ENCODE measurements around the gene PMEPA1. TPM values are rescaled to one million over a fixed set of nuclear protein-coding genes. Genes with fewer than 3 reads are reported as not detected.

The PMEPA1 gene
- total RNA-seq, 1 donor from 2014 or later = 0.57 TPM

GRCh38 chr20:57747861-57748481 lies 38.2 kb upstream of the PMEPA1 start:
- no peak overlapping the region for H3K4me3 Mint-ChIP-seq
- intact Hi-C loops (cut with micrococcal nuclease) = loop anchor here (1.0 to 5.0 kb wide), 2 partner anchors 50 to 474 kb away; no protein-coding TSS in a partner anchor
- peaks cover 12% of the 10 kb centered on the region for H3K4me1 Mint-ChIP-seq (ENCODE audit: low read depth)
- peaks cover 21% of the 10 kb centered on the region for H3K27me3 Mint-ChIP-seq (ENCODE audit: insufficient read depth)
- H3K9me3 Mint-ChIP-seq = no peaks in the 10 kb centered on the region
- DNase-seq (ENCODE audit: low spot score) = no peak
- H3K36me3 Mint-ChIP-seq (ENCODE audit: low read depth) = no peaks in the 10 kb centered on the region
- H3K27ac Mint-ChIP-seq = no peak overlapping the region

- H3K4me1 Mint-ChIP-seq (ENCODE audit: low read depth) = peaks cover 12% of the 10 kb centered on the region
- no peak for DNase-seq (ENCODE audit: low spot score)
- H3K9me3 Mint-ChIP-seq = no peaks in the 10 kb centered on the region
Measured at GRCh38 chr20:57746832-57747404, 37.1 kb upstream of the PMEPA1 start.

GRCh38 chr20:57746201-57746600 lies 36.4 kb upstream of the PMEPA1 start:
- H3K36me3 Mint-ChIP-seq (ENCODE audit: low read depth) = no peaks in the 10 kb centered on the region
- H3K4me1 Mint-ChIP-seq (ENCODE audit: low read depth) = peaks cover 12% of the 10 kb centered on the region
- H3K9me3 Mint-ChIP-seq = no peaks in the 10 kb centered on the region
- intact Hi-C loops (cut with micrococcal nuclease) = loop anchor here (1.0 to 5.0 kb wide), 2 partner anchors 21 to 476 kb away; no protein-coding TSS in a partner anchor
- DNase-seq (ENCODE audit: low spot score) = no peak
- no peak overlapping the region for H3K27ac Mint-ChIP-seq
- peaks cover 24% of the 10 kb centered on the region for H3K27me3 Mint-ChIP-seq (ENCODE audit: insufficient read depth)
- no peak overlapping the region for H3K4me3 Mint-ChIP-seq

More at GRCh38 chr20:57746832-57747404, 37.1 kb upstream of the PMEPA1 start:
- peaks cover 24% of the 10 kb centered on the region for H3K27me3 Mint-ChIP-seq (ENCODE audit: insufficient read depth)
- intact Hi-C loops (cut with micrococcal nuclease) = loop anchor here (1.0 to 5.0 kb wide), 2 partner anchors 20 to 475 kb away; no protein-coding TSS in a partner anchor
- no peak overlapping the region for H3K4me3 Mint-ChIP-seq
- no peaks in the 10 kb centered on the region for H3K36me3 Mint-ChIP-seq (ENCODE audit: low read depth)
- no peak overlapping the region for H3K27ac Mint-ChIP-seq

GRCh38 chr20:57744206-57744605 lies 34.4 kb upstream of the PMEPA1 start:
- H3K4me3 Mint-ChIP-seq = no peak overlapping the region
- no peaks in the 10 kb centered on the region for H3K36me3 Mint-ChIP-seq (ENCODE audit: low read depth)
- H3K9me3 Mint-ChIP-seq = no peaks in the 10 kb centered on the region
- intact Hi-C loops (cut with micrococcal nuclease) = no loop called here
- peaks cover 11% of the 10 kb centered on the region for H3K4me1 Mint-ChIP-seq (ENCODE audit: low read depth)
- H3K27me3 Mint-ChIP-seq (ENCODE audit: insufficient read depth) = peaks cover 17% of the 10 kb centered on the region
- no peak for DNase-seq (ENCODE audit: low spot score)
- no peak overlapping the region for H3K27ac Mint-ChIP-seq

- Mint-ChIP-seq H3K9me3 (no peaks in the 10 kb centered on the region), H3K27ac (no peak overlapping the region), H3K36me3 (ENCODE audit: low read depth) (no peaks in the 10 kb centered on the region), H3K4me3 (no peak overlapping the region), H3K27me3 (ENCODE audit: insufficient read depth) (peaks cover 12% of the 10 kb centered on the region), H3K4me1 (ENCODE audit: low read depth) (peaks cover 4% of the 10 kb centered on the region)
- DNase-seq (ENCODE audit: low spot score) = no peak
- intact Hi-C loops (cut with micrococcal nuclease) = no loop called here
Measured at GRCh38 chr20:57743450-57744095, 33.8 kb upstream of the PMEPA1 start.

- H3K27ac Mint-ChIP-seq = no peak overlapping the region
Measured at GRCh38 chr20:57742507-57743181, 32.8 kb upstream of the PMEPA1 start.

GRCh38 chr20:57738484-57738883 lies 28.7 kb upstream of the PMEPA1 start:
- Mint-ChIP-seq H3K4me1 (ENCODE audit: low read depth) (no peaks in the 10 kb centered on the region), H3K9me3 (no peaks in the 10 kb centered on the region), H3K4me3 (no peak overlapping the region), H3K27ac (no peak overlapping the region), H3K36me3 (ENCODE audit: low read depth) (no peaks in the 10 kb centered on the region), H3K27me3 (ENCODE audit: insufficient read depth) (peaks cover 18% of the 10 kb centered on the region)
- intact Hi-C loops (cut with micrococcal nuclease) = no loop called here
- DNase-seq (ENCODE audit: low spot score) = no peak

More at GRCh38 chr20:57742507-57743181, 32.8 kb upstream of the PMEPA1 start:
- intact Hi-C loops (cut with micrococcal nuclease) = no loop called here
- Mint-ChIP-seq H3K4me1 (ENCODE audit: low read depth) (no peaks in the 10 kb centered on the region), H3K36me3 (ENCODE audit: low read depth) (no peaks in the 10 kb centered on the region), H3K9me3 (no peaks in the 10 kb centered on the region), H3K27me3 (ENCODE audit: insufficient read depth) (peaks cover 6% of the 10 kb centered on the region), H3K4me3 (no peak overlapping the region)
- DNase-seq (ENCODE audit: low spot score) = no peak

GRCh38 chr20:57738053-57738452 lies 28.2 kb upstream of the PMEPA1 start:
- Mint-ChIP-seq H3K4me3 (no peak overlapping the region), H3K27me3 (ENCODE audit: insufficient read depth) (peaks cover 21% of the 10 kb centered on the region), H3K27ac (no peak overlapping the region), H3K36me3 (ENCODE audit: low read depth) (no peaks in the 10 kb centered on the region), H3K9me3 (no peaks in the 10 kb centered on the region), H3K4me1 (ENCODE audit: low read depth) (no peaks in the 10 kb centered on the region)
- DNase-seq (ENCODE audit: low spot score) = no peak
- intact Hi-C loops (cut with micrococcal nuclease) = no loop called here

- Mint-ChIP-seq H3K27me3 (ENCODE audit: insufficient read depth) (peaks cover 20% of the 10 kb centered on the region), H3K36me3 (ENCODE audit: low read depth) (no peaks in the 10 kb centered on the region), H3K27ac (no peak overlapping the region), H3K9me3 (no peaks in the 10 kb centered on the region), H3K4me1 (ENCODE audit: low read depth) (no peaks in the 10 kb centered on the region), H3K4me3 (no peak overlapping the region)
- intact Hi-C loops (cut with micrococcal nuclease) = no loop called here
- DNase-seq (ENCODE audit: low spot score) = no peak
Measured at GRCh38 chr20:57737349-57737748, 27.5 kb upstream of the PMEPA1 start.

GRCh38 chr20:57736738-57737347 lies 27.0 kb upstream of the PMEPA1 start:
- no peaks in the 10 kb centered on the region for H3K9me3 Mint-ChIP-seq

GRCh38 chr20:57735831-57736737 lies 26.3 kb upstream of the PMEPA1 start:
- no peaks in the 10 kb centered on the region for H3K36me3 Mint-ChIP-seq (ENCODE audit: low read depth)
- intact Hi-C loops (cut with micrococcal nuclease) = no loop called here
- DNase-seq (ENCODE audit: low spot score) = no peak
- H3K4me3 Mint-ChIP-seq = no peak overlapping the region
- H3K27ac Mint-ChIP-seq = no peak overlapping the region
- H3K4me1 Mint-ChIP-seq (ENCODE audit: low read depth) = no peaks in the 10 kb centered on the region
- peaks cover 18% of the 10 kb centered on the region for H3K27me3 Mint-ChIP-seq (ENCODE audit: insufficient read depth)
- H3K9me3 Mint-ChIP-seq = no peaks in the 10 kb centered on the region

More at GRCh38 chr20:57736738-57737347, 27.0 kb upstream of the PMEPA1 start:
- peaks cover 18% of the 10 kb centered on the region for H3K27me3 Mint-ChIP-seq (ENCODE audit: insufficient read depth)
- no peak overlapping the region for H3K4me3 Mint-ChIP-seq
- no peak overlapping the region for H3K27ac Mint-ChIP-seq
- H3K36me3 Mint-ChIP-seq (ENCODE audit: low read depth) = no peaks in the 10 kb centered on the region
- no peaks in the 10 kb centered on the region for H3K4me1 Mint-ChIP-seq (ENCODE audit: low read depth)
- intact Hi-C loops (cut with micrococcal nuclease) = no loop called here
- DNase-seq (ENCODE audit: low spot score) = no peak

- Mint-ChIP-seq H3K36me3 (ENCODE audit: low read depth) (no peaks in the 10 kb centered on the region), H3K27ac (no peak overlapping the region), H3K4me1 (ENCODE audit: low read depth) (no peaks in the 10 kb centered on the region), H3K4me3 (no peak overlapping the region), H3K9me3 (no peaks in the 10 kb centered on the region), H3K27me3 (ENCODE audit: insufficient read depth) (peaks cover 20% of the 10 kb centered on the region)
- DNase-seq (ENCODE audit: low spot score) = no peak
- intact Hi-C loops (cut with micrococcal nuclease) = no loop called here
Measured at GRCh38 chr20:57734754-57735153, 24.9 kb upstream of the PMEPA1 start.
